Activated gamma-delta T cell treated with anti-CD3 and anti-CD28 coated beads, Interleukin-2, amount 50 U/mL, for 16 hours (primary cell): ENCODE data around the gene EDC3.
"Not testable (repeated sequence)": the region's sequence is repeated elsewhere in the genome, so short reads cannot be mapped to it uniquely, and the experiment has no call there.

ENCODE experiments used
- DNase-seq: peaks from one replicate; pipeline ENCODE4 v3.0.0-alpha.2; 2020; ENCODE audit warnings: low read depth

EDC3 gene

GRCh38 chr15:74610302-74610951, 85.4 kb downstream of the EDC3 start:
- DNase-seq: no peak

- no peak for DNase-seq
These were observed 85.9 kb downstream of the EDC3 start for GRCh38 chr15:74609938-74610301.

- DNase-seq: no peak
These were observed 87.0 kb downstream of the EDC3 start for GRCh38 chr15:74608786-74609185.

- no peak for DNase-seq
These were observed 90.1 kb downstream of the EDC3 start for GRCh38 chr15:74605795-74606150.

- DNase-seq: no peak
These were observed 90.6 kb downstream of the EDC3 start for GRCh38 chr15:74604983-74605794.

DNA sequence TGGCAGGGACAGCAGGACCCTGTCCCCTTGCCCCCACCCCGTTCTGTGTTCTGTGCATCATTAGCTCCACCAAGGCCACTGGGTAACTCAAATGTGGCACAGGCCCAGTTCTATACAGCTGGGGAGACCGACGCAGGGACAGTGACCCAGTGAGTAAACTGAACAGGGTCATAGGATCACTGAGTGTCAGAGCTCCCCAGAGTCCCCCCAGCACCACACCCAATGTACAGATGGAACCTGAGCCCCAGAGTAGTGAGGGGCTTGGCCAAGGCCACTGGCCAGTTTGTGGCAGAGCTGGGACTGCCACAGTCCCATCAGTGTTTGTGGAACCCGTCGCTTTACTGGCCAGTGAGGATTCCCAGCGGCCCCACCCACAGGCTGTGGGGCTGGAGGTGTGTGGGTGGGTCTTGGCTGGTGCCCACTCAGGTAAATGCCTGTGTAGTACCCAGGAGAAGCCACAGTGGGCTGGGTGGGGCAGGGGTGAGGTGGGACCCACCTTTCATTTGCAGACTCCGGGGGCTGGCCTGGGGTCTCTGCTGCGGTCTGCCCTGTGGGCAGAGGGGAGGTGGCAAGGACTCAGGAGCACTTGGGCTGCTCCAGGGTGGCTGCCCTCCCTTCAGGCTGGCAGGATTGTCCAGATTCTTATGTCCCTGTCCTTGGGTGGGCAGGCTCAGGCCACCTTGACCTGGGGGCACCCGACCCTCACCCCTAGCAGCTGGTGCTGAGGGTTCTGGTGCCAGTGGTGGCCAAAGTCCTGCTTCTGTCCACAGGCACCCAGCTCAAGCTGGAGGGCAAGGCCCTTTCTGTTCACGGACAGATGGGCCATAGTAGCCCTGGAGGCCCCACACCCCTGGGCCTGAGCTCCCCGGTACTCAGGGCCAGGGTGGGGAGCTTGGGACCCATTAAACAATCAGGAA, 91.8 kb downstream of the EDC3 start:
- no peak for DNase-seq

GRCh38 chr15:74603026-74603788, 92.6 kb downstream of the EDC3 start:
- DNase-seq: no peak

DNA sequence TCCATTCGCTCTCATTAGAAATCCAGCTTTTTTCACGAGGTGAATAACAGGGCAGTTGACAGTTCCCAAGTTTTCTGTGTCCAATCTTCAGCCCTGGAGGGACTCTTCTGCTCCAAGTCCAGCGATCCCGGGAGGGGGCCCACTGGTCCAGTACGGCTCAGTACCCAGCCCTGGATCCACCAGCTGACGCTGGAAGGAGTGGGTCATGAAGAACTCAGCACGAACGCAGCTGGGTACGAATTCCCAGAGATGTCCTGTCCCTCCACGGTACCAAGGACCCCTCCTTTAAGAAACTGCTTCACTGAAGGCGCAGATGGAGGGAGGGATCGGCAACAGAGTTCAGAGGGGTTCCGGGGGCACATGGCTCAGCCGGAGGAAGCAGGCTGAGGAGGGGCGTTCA, 96.7 kb downstream of the EDC3 start:
- DNase-seq: no peak

GRCh38 chr15:74598126-74598842, 97.5 kb downstream of the EDC3 start:
- DNase-seq: peak; percentile 82

- not testable (repeated sequence) for DNase-seq
These were observed 98.6 kb downstream of the EDC3 start for GRCh38 chr15:74597146-74597705.

GRCh38 chr15:74596736-74597135, 99.1 kb downstream of the EDC3 start:
- DNase-seq: not testable (repeated sequence)

DNA sequence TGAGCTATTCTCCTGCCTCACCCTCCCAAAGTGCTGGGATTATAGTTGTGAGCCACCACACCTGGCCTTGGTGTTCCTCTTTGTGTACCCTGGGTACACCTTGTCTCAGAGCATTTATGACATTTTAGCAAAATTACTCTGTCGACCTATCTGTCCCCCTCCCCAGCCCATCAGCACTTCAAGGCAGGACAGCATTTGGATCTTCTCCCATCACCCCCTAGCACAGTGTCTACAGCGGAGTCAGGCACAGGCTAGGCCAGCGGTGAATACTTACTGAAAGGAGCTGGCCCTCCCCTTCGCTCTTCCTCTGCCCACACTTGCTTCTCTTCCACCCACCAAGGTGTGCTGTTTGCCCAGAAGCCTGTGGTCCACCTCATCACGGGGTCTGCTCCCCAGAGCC, 100.6 kb downstream of the EDC3 start:
- DNase-seq: no peak

GRCh38 chr15:74594455-74594854, 101.4 kb downstream of the EDC3 start:
- no peak for DNase-seq

DNA sequence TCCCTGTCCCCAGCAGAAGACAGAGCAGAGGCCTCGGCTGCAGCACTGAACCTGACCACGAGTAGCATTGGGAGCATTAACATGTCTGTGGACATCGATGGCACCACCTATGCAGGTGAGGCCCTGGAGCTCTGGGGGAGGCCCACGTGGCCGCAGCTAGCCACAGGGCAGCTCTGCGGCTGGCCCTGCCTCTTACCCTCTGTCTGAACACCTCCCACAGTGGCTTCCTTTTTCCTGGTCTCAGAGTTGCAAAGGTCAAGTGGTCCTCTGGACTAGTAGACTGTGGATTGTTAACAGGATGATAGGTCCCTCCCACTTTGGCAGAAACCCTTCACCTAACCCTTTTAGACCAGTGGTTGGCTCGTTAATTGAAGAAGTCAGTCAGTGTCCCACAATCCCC, 102.7 kb downstream of the EDC3 start:
- DNase-seq: no peak

GRCh38 chr15:74592222-74592621, 103.6 kb downstream of the EDC3 start:
- DNase-seq: no peak

- no peak for DNase-seq
These were observed 106.0 kb downstream of the EDC3 start for GRCh38 chr15:74589826-74590225.

DNA sequence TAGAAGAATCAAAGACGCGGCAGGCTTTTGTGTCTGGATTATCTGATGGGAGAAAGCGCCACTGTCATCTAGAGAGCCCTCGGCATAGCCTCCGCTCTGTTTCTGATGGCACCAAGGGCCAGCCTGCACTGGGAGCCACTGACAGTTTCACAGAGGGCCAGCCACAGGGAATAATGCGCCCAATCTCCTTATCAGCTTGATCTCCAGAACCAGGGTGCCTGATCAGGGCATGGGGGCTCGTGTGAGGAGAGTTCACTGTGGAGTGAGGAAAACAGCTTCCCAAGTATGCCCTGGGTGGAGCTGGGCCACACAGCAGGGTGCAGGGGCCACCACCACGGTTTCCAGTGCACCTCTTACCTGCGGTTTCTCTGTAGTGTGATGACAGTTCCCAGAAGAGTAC, 110.0 kb downstream of the EDC3 start:
- no peak for DNase-seq

GRCh38 chr15:74585191-74585590, 110.6 kb downstream of the EDC3 start:
- DNase-seq: no peak

DNA sequence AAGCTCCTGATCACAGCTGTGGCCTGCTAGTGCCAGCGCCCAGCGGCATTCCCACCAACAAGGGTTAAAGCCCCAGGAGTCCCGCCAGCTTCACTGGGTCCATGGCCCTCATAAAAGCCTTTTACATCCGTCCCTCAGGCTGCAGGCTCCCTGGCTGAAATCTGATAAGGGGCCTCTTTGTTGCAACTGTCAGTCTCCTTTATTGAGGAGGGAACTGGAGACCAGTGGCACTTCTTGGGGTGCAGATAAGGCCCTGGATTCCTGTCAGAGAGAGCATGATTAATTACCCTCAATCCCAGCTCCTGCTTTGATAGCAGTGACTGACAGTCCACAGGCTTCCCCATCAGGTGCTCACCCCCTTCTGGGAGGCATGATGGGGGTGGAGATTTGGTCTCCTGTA, 111.0 kb downstream of the EDC3 start:
- DNase-seq: no peak

DNA sequence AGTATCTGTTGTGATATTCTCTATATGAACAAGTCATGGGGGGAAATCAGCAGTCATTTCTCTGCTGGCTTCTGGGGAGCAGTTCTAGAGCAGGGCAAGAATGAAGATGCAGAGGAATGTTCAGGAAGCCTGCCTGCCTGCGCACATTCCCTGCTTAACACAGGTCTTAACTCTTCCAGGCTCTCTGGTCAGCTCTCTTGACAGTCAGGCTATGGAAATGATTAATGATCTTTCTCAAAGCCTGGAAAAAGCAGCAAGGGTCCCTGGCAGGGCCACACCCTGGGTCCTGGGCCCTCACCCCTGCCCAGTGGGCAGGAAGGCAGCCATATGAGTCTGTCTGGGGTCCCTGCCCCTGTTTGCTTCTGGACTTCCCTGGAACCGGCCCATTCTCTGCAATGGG, 111.6 kb downstream of the EDC3 start:
- no peak for DNase-seq
